Neuronal stem cell (in vitro differentiated cells): Measurements from ENCODE around the gene PCMT1.
"Not testable (repeated sequence)": the region's sequence is repeated elsewhere in the genome, so short reads cannot be mapped to it uniquely, and the experiment has no call there.

Experiments
- DNase-seq: peaks from one replicate; pipeline ENCODE4 v3.0.0-alpha.2; 2013; ENCODE audit warnings: low spot score
- H2AFZ ChIP-seq: one replicate; pipeline ENCODE4 v1.6.1; 2013; ENCODE audit warnings: mild to moderate bottlenecking, low read length, inconsistent platforms
- H2AK5ac ChIP-seq: 2 replicates; pipeline ENCODE4 v1.6.1; 2013; ENCODE audit warnings: low read depth, mild to moderate bottlenecking, inconsistent platforms, low read length, moderate library complexity, mixed read lengths
- H2BK120ac ChIP-seq: 2 replicates; pipeline ENCODE4 v1.6.1; 2013; ENCODE audit warnings: low read depth, mild to moderate bottlenecking, inconsistent platforms, low read length, moderate library complexity, mixed read lengths
- H2BK12ac ChIP-seq: one replicate; pipeline ENCODE4 v1.6.1; 2013; ENCODE audit warnings: low read length, inconsistent platforms
- H2BK15ac ChIP-seq: 2 replicates; pipeline ENCODE4 v1.6.1; 2013; ENCODE audit warnings: mild to moderate bottlenecking, low read length, inconsistent platforms, mixed read lengths
- H2BK5ac ChIP-seq: one replicate; pipeline ENCODE4 v1.6.1; 2013; ENCODE audit warnings: inconsistent platforms, mild to moderate bottlenecking, low read length, moderate library complexity
- H3K14ac ChIP-seq: one replicate; pipeline ENCODE4 v1.6.1; 2013; ENCODE audit warnings: low read length, inconsistent platforms
- H3K18ac ChIP-seq: 2 replicates; pipeline ENCODE4 v1.6.1; 2013; ENCODE audit warnings: low read length, inconsistent platforms
- H3K23ac ChIP-seq: 2 replicates; pipeline ENCODE4 v1.6.1; 2013; ENCODE audit warnings: low read depth, mild to moderate bottlenecking, mixed read lengths, low read length, inconsistent platforms; ENCODE audit not compliant: poor library complexity
- H3K27ac ChIP-seq: replicated peaks from 3 replicates; pipeline ENCODE4 v1.5.1; 2013; ENCODE audit warnings: low read length, inconsistent platforms
- H3K27me3 ChIP-seq, 3 experiments: 2 replicates each; pipeline ENCODE4 v1.6.1; 2013; ENCODE audit warnings: low read length in 3 of 3, mild to moderate bottlenecking in 2 of 3, inconsistent platforms in 1 of 3, low read depth in 1 of 3, mixed read lengths in 1 of 3, moderate library complexity in 1 of 3; ENCODE audit not compliant: control insufficient read depth in 3 of 3, insufficient read depth in 3 of 3
- H3K36me3 ChIP-seq, 2 donors: replicated peaks in 1 of 2; 2 replicates each; pipeline ENCODE4 v1.6.1; 2013; ENCODE audit warnings: low read length in 2 of 2; ENCODE audit not compliant: control insufficient read depth in 2 of 2, insufficient read depth in 2 of 2
- H3K4ac ChIP-seq: 2 replicates; pipeline ENCODE4 v1.6.1; 2013; ENCODE audit warnings: inconsistent platforms, mild to moderate bottlenecking, low read length, moderate library complexity
- H3K4me1 ChIP-seq, 2 donors: 1 replicate in 1 of 2; 2 replicates in 1 of 2; pipeline ENCODE4 v1.6.1; 2013; ENCODE audit warnings: low read length in 2 of 2, low read depth in 1 of 2; ENCODE audit not compliant: control insufficient read depth in 2 of 2, insufficient read depth in 1 of 2
- H3K4me2 ChIP-seq: one replicate; pipeline ENCODE4 v1.6.1; 2013; ENCODE audit warnings: mild to moderate bottlenecking, low read length, inconsistent platforms; ENCODE audit not compliant: insufficient read depth, poor library complexity, severe bottlenecking
- H3K4me3 ChIP-seq, 2 donors: 2 replicates each; pipeline ENCODE4 v1.5.1; 2013; ENCODE audit warnings: low read length in 2 of 2, mild to moderate bottlenecking in 2 of 2, inconsistent platforms in 1 of 2, moderate library complexity in 1 of 2
- H3K79me1 ChIP-seq: one replicate; pipeline ENCODE4 v1.6.1; 2013; ENCODE audit warnings: low read depth, mild to moderate bottlenecking, inconsistent platforms, low read length, moderate library complexity
- H3K9ac ChIP-seq: one replicate; pipeline ENCODE4 v1.6.1; 2013; ENCODE audit warnings: mild to moderate bottlenecking, low read depth, low read length, inconsistent platforms; ENCODE audit not compliant: poor library complexity
- H3K9me3 ChIP-seq, 2 donors: replicated peaks in 1 of 2; 2 replicates each; pipeline versions ENCODE3 to v1.6.1; 2013; ENCODE audit warnings: low read length in 2 of 2, mild to moderate bottlenecking in 2 of 2, inconsistent platforms in 1 of 2, low read depth in 1 of 2, mixed read lengths in 1 of 2, moderate library complexity in 1 of 2; ENCODE audit not compliant: control insufficient read depth in 2 of 2, insufficient read depth in 1 of 2
- H4K8ac ChIP-seq: one replicate; pipeline ENCODE4 v1.6.1; 2013; ENCODE audit warnings: low read depth, mild to moderate bottlenecking, inconsistent platforms, low read length, moderate library complexity
- H4K91ac ChIP-seq: one replicate; pipeline ENCODE4 v1.6.1; 2013; ENCODE audit warnings: low read length, low read depth, mild to moderate bottlenecking, inconsistent platforms; ENCODE audit not compliant: poor library complexity
- WGBS, 2 donors: extraction: QIAGEN DNeasy Blood & Tissue Kit; methylation state at CpG; one replicate each; pipeline ENCODE4 v1.1.7; 2013; ENCODE audit warnings: missing lambda C conversion rate in 2 of 2, mixed read lengths in 1 of 2; ENCODE audit not compliant: insufficient read length in 2 of 2, insufficient replicate concordance in 1 of 2; ENCODE audit errors: extremely low coverage in 2 of 2; 5-methylcytosine and 5-hydroxymethylcytosine counted together

Gene PCMT1

GRCh38 chr6:149852180-149852579 is 102.6 kb downstream of the PCMT1 start:
- H2BK12ac ChIP-seq = no peak overlapping the region
- no peaks in the 10 kb centered on the region for H3K27me3 ChIP-seq
- H2BK15ac ChIP-seq = no peak overlapping the region
- H3K18ac ChIP-seq = no peak overlapping the region
- no peak overlapping the region for H3K14ac ChIP-seq
- peaks cover 0 to 11% of the 10 kb centered on the region in 2 donors for H3K4me1 ChIP-seq
- no peak overlapping the region for H3K4me2 ChIP-seq
- no peaks in the 10 kb centered on the region for H3K79me1 ChIP-seq
- H4K91ac ChIP-seq = no peak overlapping the region
- H2BK120ac ChIP-seq = no peak overlapping the region
- H3K27ac ChIP-seq = no peak overlapping the region
- WGBS, 2 donors = no CpG with 5 or more reads among the region's 6 CpGs
- H3K4me3 ChIP-seq = no peak overlapping the region
- H2AFZ ChIP-seq = no peak overlapping the region
- no peak for DNase-seq
- H3K9ac ChIP-seq = no peak overlapping the region
- no peak overlapping the region for H4K8ac ChIP-seq
- no peak overlapping the region for H2AK5ac ChIP-seq
- H3K36me3 ChIP-seq = peaks cover 0 to 35% of the 10 kb centered on the region in 2 donors
- no peak overlapping the region for H3K23ac ChIP-seq
- H2BK5ac ChIP-seq = no peak overlapping the region
- H3K9me3 ChIP-seq = no peaks in the 10 kb centered on the region
- no peak overlapping the region for H3K4ac ChIP-seq

GRCh38 chr6:149852881-149853280 is 103.3 kb downstream of the PCMT1 start:
- Histone ChIP-seq H3K27me3 (no peaks in the 10 kb centered on the region), H3K36me3 (peaks cover 0 to 34% of the 10 kb centered on the region in 2 donors), H2BK12ac (no peak overlapping the region), H2AFZ (no peak overlapping the region), H3K27ac (no peak overlapping the region), H3K79me1 (no peaks in the 10 kb centered on the region), H3K23ac (no peak overlapping the region), H3K18ac (no peak overlapping the region), H2BK5ac (no peak overlapping the region), H2BK15ac (no peak overlapping the region), H2AK5ac (no peak overlapping the region), H4K91ac (no peak overlapping the region), H3K4me1 (peaks cover 0 to 11% of the 10 kb centered on the region in 2 donors), H3K4me2 (no peak overlapping the region), H3K9ac (no peak overlapping the region), H3K4me3 (no peak overlapping the region), H3K9me3 (no peaks in the 10 kb centered on the region), H3K14ac (no peak overlapping the region), H2BK120ac (no peak overlapping the region), H3K4ac (no peak overlapping the region), H4K8ac (no peak overlapping the region)
- no CpG with 5 or more reads among the region's 12 CpGs for WGBS, 2 donors
- no peak for DNase-seq

- DNase-seq, H4K91ac ChIP-seq: not testable (repeated sequence)
- no CpG with 5 or more reads among the region's 4 CpGs for WGBS, 2 donors
Observed at GRCh38 chr6:149854017-149854416, 104.5 kb downstream of the PCMT1 start.

GRCh38 chr6:149854532-149854931 is 105.0 kb downstream of the PCMT1 start:
- Histone ChIP-seq H4K8ac (no peak overlapping the region), H3K36me3 (peaks cover 0 to 28% of the 10 kb centered on the region in 2 donors), H3K18ac (no peak overlapping the region), H4K91ac (no peak overlapping the region), H2BK12ac (no peak overlapping the region), H2BK5ac (no peak overlapping the region), H3K27me3 (no peaks in the 10 kb centered on the region), H3K27ac (no peak overlapping the region), H3K9ac (no peak overlapping the region), H3K4me3 (no peak overlapping the region), H3K4ac (no peak overlapping the region), H3K14ac (no peak overlapping the region), H2BK120ac (no peak overlapping the region), H3K23ac (no peak overlapping the region), H2AFZ (no peak overlapping the region), H2AK5ac (no peak overlapping the region), H3K4me1 (peaks cover 0 to 11% of the 10 kb centered on the region in 2 donors), H3K9me3 (no peaks in the 10 kb centered on the region), H2BK15ac (no peak overlapping the region), H3K4me2 (no peak overlapping the region), H3K79me1 (no peaks in the 10 kb centered on the region)
- no peak for DNase-seq
- no CpG with 5 or more reads among the region's 6 CpGs for WGBS, 2 donors

More at GRCh38 chr6:149854017-149854416, 104.5 kb downstream of the PCMT1 start:
- Histone ChIP-seq H3K36me3 (peaks cover 0 to 30% of the 10 kb centered on the region in 2 donors), H3K4me1 (peaks cover 0 to 11% of the 10 kb centered on the region in 2 donors)
- not testable (repeated sequence) for H3K9me3 ChIP-seq, H2BK5ac ChIP-seq, H3K14ac ChIP-seq, H2BK12ac ChIP-seq, H2AK5ac ChIP-seq, H4K8ac ChIP-seq, H3K9ac ChIP-seq, H3K27me3 ChIP-seq, H2BK120ac ChIP-seq, H3K4ac ChIP-seq, H2AFZ ChIP-seq, H3K4me2 ChIP-seq, H3K79me1 ChIP-seq, H3K4me3 ChIP-seq, H2BK15ac ChIP-seq, H3K18ac ChIP-seq, H3K23ac ChIP-seq, H3K27ac ChIP-seq
